HEK293 (cell line): Measurements from ENCODE around the gene PINLYP.

Experiments used
- CTCF ChIA-PET: fragments of 350-600 bp; formaldehyde crosslinking; extraction: SDS; loops from one replicate; lab custom pipeline; 2021; ENCODE audit warnings: antibody characterized with exemption; lab: Yijun Ruan, JAX
- POLR2A ChIA-PET: fragments of 300-600 bp; formaldehyde crosslinking; extraction: SDS; loops from one replicate; lab custom pipeline; 2020; ENCODE audit warnings: antibody characterized with exemption, inconsistent platforms; lab: Yijun Ruan, JAX
- H3K27ac ChIP-seq: fragments of 200-500 bp; sonication (Bioruptor generic); 2 replicates; pipeline ENCODE4 v1.5.1; 2014; ENCODE audit warnings: low read depth, low read length, control low read depth, inconsistent platforms; ENCODE audit errors: extremely low read depth
- H3K36me3 ChIP-seq, 2 experiments: fragments of 200-500 bp in 1 of 2; sonication (Bioruptor generic) in 1 of 2; 1 replicate in 1 of 2; 2 replicates in 1 of 2; pipeline ENCODE4 v1.5.1; 2014 to 2017; ENCODE audit warnings: inconsistent platforms in 2 of 2, low read length in 2 of 2; ENCODE audit not compliant: control insufficient read depth in 2 of 2, insufficient read depth in 1 of 2
- H3K4me1 ChIP-seq: fragments of 200-500 bp; sonication (Bioruptor generic); 2 replicates; pipeline ENCODE4 v1.5.1; 2014; ENCODE audit warnings: mild to moderate bottlenecking, low read length, inconsistent platforms; ENCODE audit not compliant: control insufficient read depth, insufficient read depth
- H3K4me3 ChIP-seq: 2 replicates; pipeline ENCODE4 v1.5.1; 2011; ENCODE audit warnings: low read depth, mild to moderate bottlenecking, control low read depth, low read length, moderate library complexity
- H3K9me3 ChIP-seq: fragments of 200-500 bp; sonication (Bioruptor generic); 2 replicates; pipeline ENCODE4 v1.5.1; 2014; ENCODE audit warnings: low read depth, low read length, inconsistent platforms; ENCODE audit not compliant: control insufficient read depth, insufficient read depth
- EGR2 ChIP-seq: fragments of 450-650 bp; formaldehyde crosslinking; IDR thresholded peaks from 2 replicates; pipeline ENCODE4 v1.5.1; 2016; ENCODE audit warnings: low read depth, missing biosample characterization, missing genetic modification characterization
- GLIS1 ChIP-seq: fragments of 450-650 bp; formaldehyde crosslinking; IDR thresholded peaks from 2 replicates; pipeline ENCODE4 v1.5.1; 2016; ENCODE audit warnings: missing biosample characterization, missing genetic modification characterization
- GLIS2 ChIP-seq: fragments of 450-650 bp; formaldehyde crosslinking; IDR thresholded peaks from 2 replicates; pipeline ENCODE4 v1.5.1; 2016; ENCODE audit warnings: missing biosample characterization, missing genetic modification characterization
- IKZF3 ChIP-seq: fragments of 450-650 bp; IDR thresholded peaks from 2 replicates; pipeline ENCODE4 v1.5.0; 2018; ENCODE audit warnings: missing biosample characterization, mild to moderate bottlenecking, missing genetic modification characterization, moderate library complexity
- KLF16 ChIP-seq: fragments of 450-650 bp; formaldehyde crosslinking; IDR thresholded peaks from 2 replicates; pipeline ENCODE4 v1.5.1; 2017; ENCODE audit warnings: missing biosample characterization, missing genetic modification characterization
- KLF17 ChIP-seq: fragments of 450-650 bp; formaldehyde crosslinking; IDR thresholded peaks from 2 replicates; pipeline ENCODE4 v1.5.1; 2016; ENCODE audit warnings: missing biosample characterization, missing genetic modification characterization
- KLF7 ChIP-seq: fragments of 450-650 bp; formaldehyde crosslinking; IDR thresholded peaks from 2 replicates; pipeline ENCODE4 v1.5.1; 2016; ENCODE audit warnings: missing biosample characterization, missing genetic modification characterization, borderline replicate concordance
- SETDB1 ChIP-seq: IDR thresholded peaks from one replicate; pipeline ENCODE4 v1.6.1; 2017; ENCODE audit warnings: mild to moderate bottlenecking, low read length, moderate library complexity, mixed read lengths; ENCODE audit not compliant: insufficient read length
- SP3 ChIP-seq: fragments of 450-650 bp; formaldehyde crosslinking; IDR thresholded peaks from 2 replicates; pipeline ENCODE4 v1.5.1; 2016; ENCODE audit warnings: missing biosample characterization, missing genetic modification characterization
- YY2 ChIP-seq: fragments of 450-650 bp; formaldehyde crosslinking; IDR thresholded peaks from 2 replicates; pipeline ENCODE4 v1.5.1; 2016; ENCODE audit warnings: missing biosample characterization, missing genetic modification characterization
- ZBTB8A ChIP-seq: fragments of 450-650 bp; formaldehyde crosslinking; IDR thresholded peaks from 2 replicates; pipeline ENCODE4 v1.5.1; 2016; ENCODE audit warnings: missing biosample characterization, missing genetic modification characterization
- ZEB2 ChIP-seq: fragments of 450-650 bp; formaldehyde crosslinking; IDR thresholded peaks from 2 replicates; pipeline ENCODE4 v1.5.1; 2016; ENCODE audit warnings: missing biosample characterization, missing genetic modification characterization
- ZFHX2 ChIP-seq: fragments of 450-650 bp; formaldehyde crosslinking; conservative IDR thresholded peaks from 2 replicates; pipeline ENCODE4 v1.5.1; 2016; ENCODE audit warnings: missing biosample characterization, missing genetic modification characterization
- ZIC2 ChIP-seq: fragments of 450-650 bp; formaldehyde crosslinking; IDR thresholded peaks from 2 replicates; pipeline ENCODE4 v1.5.1; 2016; ENCODE audit warnings: missing biosample characterization, missing genetic modification characterization
- ZNF121 ChIP-seq: fragments of 450-650 bp; formaldehyde crosslinking; IDR thresholded peaks from 2 replicates; pipeline ENCODE4 v1.5.1; 2016; ENCODE audit warnings: missing biosample characterization, missing genetic modification characterization
- ZNF184 ChIP-seq: fragments of 450-650 bp; IDR thresholded peaks from 2 replicates; pipeline ENCODE4 v1.5.1; 2018; ENCODE audit warnings: missing biosample characterization, mild to moderate bottlenecking, missing genetic modification characterization
- ZNF211 ChIP-seq: fragments of 450-650 bp; formaldehyde crosslinking; IDR thresholded peaks from 2 replicates; pipeline ENCODE4 v1.5.1; 2016; ENCODE audit warnings: low read depth, missing biosample characterization, missing genetic modification characterization
- ZNF214 ChIP-seq: fragments of 450-650 bp; formaldehyde crosslinking; IDR thresholded peaks from 2 replicates; pipeline ENCODE4 v1.5.1; 2017; ENCODE audit warnings: missing biosample characterization, mild to moderate bottlenecking, missing genetic modification characterization, borderline replicate concordance
- ZNF221 ChIP-seq: fragments of 450-650 bp; formaldehyde crosslinking; IDR thresholded peaks from 2 replicates; pipeline ENCODE4 v1.5.1; 2017; ENCODE audit warnings: missing biosample characterization, missing genetic modification characterization, borderline replicate concordance
- ZNF266 ChIP-seq: fragments of 450-650 bp; formaldehyde crosslinking; IDR thresholded peaks from 2 replicates; pipeline ENCODE4 v1.5.1; 2016; ENCODE audit warnings: missing biosample characterization, missing genetic modification characterization, low read depth
- ZNF280C ChIP-seq: fragments of 450-650 bp; formaldehyde crosslinking; IDR thresholded peaks from 2 replicates; pipeline ENCODE4 v1.5.1; 2016; ENCODE audit warnings: missing biosample characterization, missing genetic modification characterization
- ZNF433 ChIP-seq: fragments of 450-650 bp; formaldehyde crosslinking; IDR thresholded peaks from 2 replicates; pipeline ENCODE4 v1.5.1; 2016; ENCODE audit warnings: missing biosample characterization, missing genetic modification characterization, low read depth
- ZNF473 ChIP-seq: fragments of 450-650 bp; formaldehyde crosslinking; IDR thresholded peaks from 2 replicates; pipeline ENCODE4 v1.5.1; 2017; ENCODE audit warnings: missing biosample characterization, missing genetic modification characterization
- ZNF48 ChIP-seq: fragments of 450-650 bp; formaldehyde crosslinking; IDR thresholded peaks from 2 replicates; pipeline ENCODE4 v1.5.1; 2016; ENCODE audit warnings: missing biosample characterization, missing genetic modification characterization
- ZNF501 ChIP-seq: fragments of 450-650 bp; formaldehyde crosslinking; IDR thresholded peaks from 2 replicates; pipeline ENCODE4 v1.5.1; 2016; ENCODE audit warnings: missing biosample characterization, missing genetic modification characterization
- ZNF548 ChIP-seq: fragments of 450-650 bp; formaldehyde crosslinking; IDR thresholded peaks from 2 replicates; pipeline ENCODE4 v1.5.1; 2016; ENCODE audit warnings: missing biosample characterization, missing genetic modification characterization
- ZNF558 ChIP-seq: fragments of 450-650 bp; formaldehyde crosslinking; IDR thresholded peaks from 2 replicates; pipeline ENCODE4 v1.5.1; 2016; ENCODE audit warnings: missing biosample characterization, missing genetic modification characterization
- ZNF585B ChIP-seq: fragments of 450-650 bp; formaldehyde crosslinking; IDR thresholded peaks from 2 replicates; pipeline ENCODE4 v1.5.1; 2016; ENCODE audit warnings: missing biosample characterization, missing genetic modification characterization
- ZNF600 ChIP-seq: fragments of 450-650 bp; formaldehyde crosslinking; IDR thresholded peaks from 2 replicates; pipeline ENCODE4 v1.5.1; 2016; ENCODE audit warnings: missing biosample characterization, missing genetic modification characterization
- ZNF610 ChIP-seq: fragments of 450-650 bp; formaldehyde crosslinking; IDR thresholded peaks from 2 replicates; pipeline ENCODE4 v1.5.1; 2016; ENCODE audit warnings: missing biosample characterization, missing genetic modification characterization, borderline replicate concordance
- ZNF626 ChIP-seq: fragments of 450-650 bp; sonication (Bioruptor Pico); formaldehyde crosslinking; IDR thresholded peaks from 2 replicates; pipeline ENCODE4 v1.5.1; 2018; ENCODE audit warnings: missing biosample characterization, missing genetic modification characterization, inconsistent platforms
- ZNF677 ChIP-seq: fragments of 450-650 bp; IDR thresholded peaks from 2 replicates; pipeline ENCODE4 v1.5.0; 2018; ENCODE audit warnings: missing biosample characterization, mild to moderate bottlenecking, missing genetic modification characterization, moderate library complexity
- ZNF792 ChIP-seq: fragments of 450-650 bp; formaldehyde crosslinking; IDR thresholded peaks from 2 replicates; pipeline ENCODE4 v1.5.1; 2016; ENCODE audit warnings: missing biosample characterization, missing genetic modification characterization
- ZNF843 ChIP-seq: fragments of 450-650 bp; formaldehyde crosslinking; IDR thresholded peaks from 2 replicates; pipeline ENCODE4 v1.5.1; 2016; ENCODE audit warnings: missing biosample characterization, missing genetic modification characterization

The PINLYP gene

GRCh38 chr19:43607238-43608205, 31.9 kb downstream of the PINLYP start:
- Histone ChIP-seq H3K4me3 (no peak overlapping the region), H3K4me1 (peaks cover 28% of the 10 kb centered on the region), H3K9me3 (no peaks in the 10 kb centered on the region), H3K27ac (peak overlapping the region; percentile 58), H3K36me3 (peaks cover 44 to 75% of the 10 kb centered on the region in 2 experiments)
- ChIA-PET POLR2A (interaction anchor here (0.6 to 3.4 kb wide), 3 partner anchors 11 to 14 kb away, joined by 3 to 19 read pairs (median 4); partner anchors contain the start of genes IRGQ and ZNF576), CTCF (interaction anchor here (1.0 to 3.1 kb wide), 5 partner anchors 44 to 138 kb away, joined by 3 to 11 read pairs (median 4); no protein-coding TSS in a partner anchor)
- TF ChIP-seq GLIS1 (peak; percentile 63), ZNF558 (tag by site-specific recombination) (no peak), ZNF266 (tag by site-specific recombination) (0 out of 2 replicates have a peak, but pooled peaks have one; percentile 12), ZNF473 (tag by site-specific recombination) (no peak), ZNF610 (no peak), ZNF433 (no peak), ZIC2 (tag by site-specific recombination) (peak; percentile 37; the same call in 1 of the 2 replicates), SETDB1 (no peak), ZNF626 (tag by site-specific recombination) (no peak), ZNF221 (tag by site-specific recombination) (no peak), IKZF3 (tag by site-specific recombination) (no peak), ZNF121 (tag by site-specific recombination) (no peak), ZNF48 (tag by site-specific recombination) (no peak), ZNF600 (tag by site-specific recombination) (0 out of 2 replicates have a peak, but pooled peaks have one; percentile 11), SP3 (tag by site-specific recombination) (no peak), ZNF184 (tag by site-specific recombination) (no peak), ZNF677 (no peak), GLIS2 (tag by site-specific recombination) (peak; percentile 79), ZNF211 (peak; percentile 25; the same call in 1 of the 2 replicates), ZNF501 (tag by site-specific recombination) (no peak), ZNF792 (tag by site-specific recombination) (no peak), ZNF843 (tag by site-specific recombination) (no peak), KLF7 (tag by site-specific recombination) (0 out of 2 replicates have a peak, but pooled peaks have one; percentile 36), ZNF585B (tag by site-specific recombination) (no peak), ZFHX2 (tag by site-specific recombination) (peak; percentile 49), KLF17 (tag by site-specific recombination) (peak; percentile 8; the same call in 1 of the 2 replicates), KLF16 (tag by site-specific recombination) (no peak), ZBTB8A (tag by site-specific recombination) (no peak), YY2 (tag by site-specific recombination) (no peak), ZNF280C (tag by site-specific recombination) (no peak), EGR2 (0 out of 2 replicates have a peak, but pooled peaks have one; percentile 38), ZNF548 (no peak), ZNF214 (no peak), ZEB2 (tag by site-specific recombination) (no peak)
